HG03159 (cell line): ENCODE results near the gene FAM200A.
"Not testable (repeated sequence)": the region's sequence is repeated elsewhere in the genome, so short reads cannot be mapped to it uniquely, and the experiment has no call there.

Experiments used
- ATAC-seq: cut with Tn5 transposase; IDR thresholded peaks from one replicate; pipeline ENCODE4 v1.9.1; 2021; ENCODE audit warnings: mild to moderate bottlenecking, moderate library complexity; ENCODE audit not compliant: unreplicated experiment

FAM200A gene

DNA sequence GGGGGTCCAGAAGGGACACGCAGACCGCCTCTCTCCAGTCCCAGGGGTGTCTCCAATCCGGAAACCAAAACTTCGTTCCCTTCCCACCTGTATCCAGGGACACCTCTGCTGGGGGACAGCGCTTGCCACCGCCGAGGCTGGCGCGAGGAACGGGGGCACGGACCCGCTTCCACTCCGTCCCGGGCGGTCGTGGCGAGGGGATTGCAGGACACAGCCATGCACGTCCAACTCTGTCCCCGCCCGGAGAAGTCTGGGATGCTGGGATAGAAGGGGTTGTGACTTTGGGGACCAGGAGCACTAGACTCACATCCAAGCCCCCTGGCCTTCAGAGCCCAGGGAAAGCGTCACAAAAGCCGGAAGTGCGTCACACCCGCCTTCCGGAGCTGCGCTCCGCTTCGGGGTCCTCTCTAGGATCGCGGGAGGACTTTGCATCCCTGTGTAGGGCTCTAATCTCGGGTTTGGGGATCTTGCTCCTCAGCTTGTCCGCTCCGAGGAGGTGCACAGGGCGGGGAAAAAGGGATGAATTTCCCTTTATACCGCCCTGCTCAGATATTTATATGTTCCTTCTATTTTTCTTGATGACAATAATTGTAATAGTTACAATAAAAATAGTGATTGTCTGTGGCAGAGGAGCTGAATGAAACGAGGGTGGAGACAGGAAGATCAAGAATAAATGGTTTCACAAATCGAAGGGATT lies at the start of gene FAM200A:
TSS of gene FAM200A (minus strand) at position 348 of the 697 bp plus-strand sequence. CDS start 3,707 bp downstream, outside the sequence.
- peak; percentile 83 for ATAC-seq

DNA sequence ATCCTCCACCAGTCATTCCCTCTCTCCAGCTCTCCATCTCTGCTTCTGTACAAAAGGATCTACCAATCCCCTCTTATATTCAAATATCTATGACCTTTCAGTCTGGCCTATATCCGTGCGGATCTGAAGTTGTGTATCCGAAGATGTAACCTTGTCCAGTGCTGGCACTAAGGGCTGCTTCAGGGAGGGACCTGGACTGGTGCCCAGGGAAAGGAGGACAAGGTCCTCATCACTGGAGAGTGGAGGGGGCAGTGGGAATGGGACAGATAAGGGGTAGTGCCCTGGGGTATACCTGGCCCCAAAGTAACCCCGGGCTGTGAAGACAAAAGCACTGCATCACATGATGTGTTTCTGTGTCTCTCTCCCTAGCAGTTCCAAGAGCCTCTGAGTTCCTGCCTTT lies 47.9 kb upstream of the FAM200A start:
- ATAC-seq: no peak

DNA sequence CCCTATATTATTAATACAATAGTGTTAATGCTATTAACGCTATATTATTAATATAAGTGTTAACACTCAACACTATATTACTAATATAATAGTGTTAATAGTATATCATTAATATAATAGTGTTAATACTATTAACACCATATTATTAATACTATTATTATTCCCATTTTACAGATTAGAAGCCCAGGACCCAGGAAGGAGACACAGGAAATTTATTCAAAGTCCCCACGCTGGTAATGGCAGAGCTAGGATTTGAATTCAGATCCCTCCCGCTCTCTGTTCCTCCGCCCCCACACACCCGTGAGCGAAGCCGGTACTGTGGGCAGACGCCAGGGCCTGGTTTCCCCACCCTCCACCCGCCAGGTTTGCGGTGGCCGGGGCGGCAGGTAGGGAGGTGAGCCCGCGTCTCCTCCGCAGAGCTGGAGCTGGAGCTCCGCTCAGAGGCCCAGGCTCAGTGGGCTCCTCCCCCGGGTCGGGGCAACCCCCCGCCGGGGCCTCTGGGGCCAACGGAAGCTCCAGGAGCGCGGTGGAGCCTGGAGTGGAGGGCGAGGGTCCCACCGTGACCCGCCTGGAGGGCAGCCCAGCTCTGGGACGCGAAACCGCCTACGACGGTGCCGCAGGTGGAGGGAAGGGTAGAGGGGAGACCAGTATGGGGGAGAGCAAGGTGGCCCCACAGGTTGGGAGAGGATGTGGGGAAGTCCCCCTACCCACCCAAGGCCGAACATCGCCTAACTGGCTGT lies 46.0 kb upstream of the FAM200A start, which contains the start of gene TMEM225B:
TSS of gene TMEM225B (plus strand) at position 506 of the 740 bp plus-strand sequence. CDS start 6,122 bp downstream, outside the sequence.
- no peak for ATAC-seq

DNA sequence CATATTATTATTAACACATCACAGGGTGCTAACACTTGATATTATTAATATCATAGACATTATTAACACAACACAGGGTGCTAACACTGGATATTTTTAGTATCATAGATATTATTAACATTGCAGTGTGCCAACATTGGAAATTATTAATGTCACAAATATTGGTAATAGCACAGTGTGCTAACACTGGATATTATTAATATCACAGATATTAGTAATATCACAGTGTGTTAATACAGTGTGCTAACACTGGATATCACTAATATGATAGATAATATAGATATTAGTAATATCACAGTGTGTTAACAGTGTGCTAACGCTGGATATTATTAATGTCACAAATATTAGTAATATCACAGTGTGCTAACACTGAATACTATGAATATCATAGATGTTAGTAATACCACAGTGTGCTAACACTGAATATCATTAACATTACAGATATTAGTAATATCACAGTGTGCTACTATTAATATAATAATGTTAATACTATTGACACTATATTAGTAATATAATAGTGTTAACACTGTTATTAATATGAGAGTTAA lies 44.6 kb upstream of the FAM200A start:
- ATAC-seq: no peak

DNA sequence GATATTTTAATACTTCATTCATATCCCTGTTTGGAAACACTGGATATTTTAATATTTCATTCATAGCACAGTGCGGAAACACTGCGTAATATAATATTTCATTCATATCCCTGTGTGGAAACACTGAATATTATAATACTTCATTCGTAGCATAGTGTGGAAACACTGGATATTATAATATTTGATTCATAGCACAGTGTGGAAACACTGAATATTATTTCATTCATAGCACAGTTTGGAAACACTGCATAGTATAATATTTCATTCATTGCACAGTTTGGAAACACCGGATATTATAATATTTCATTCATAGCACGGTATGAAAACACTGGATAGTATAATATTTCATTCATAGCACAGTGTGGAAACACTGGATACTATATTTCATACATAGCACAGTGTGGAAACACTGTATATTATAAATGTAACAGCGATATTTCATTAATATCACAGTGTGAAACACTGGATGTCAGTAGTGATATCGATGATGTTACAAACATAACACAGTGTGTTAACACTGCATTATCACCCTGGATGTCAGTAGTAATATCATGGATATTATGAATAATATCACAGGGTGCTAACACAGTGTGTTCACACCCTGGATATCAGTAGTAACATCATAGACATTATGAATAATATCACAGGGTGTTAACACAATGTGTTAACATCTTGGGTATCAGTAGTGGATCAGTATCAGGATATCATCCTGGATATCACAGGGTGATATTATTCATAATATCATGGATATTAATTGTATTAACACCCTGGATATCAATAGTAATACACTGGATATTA lies 43.2 kb upstream of the FAM200A start:
- ATAC-seq: no peak

DNA sequence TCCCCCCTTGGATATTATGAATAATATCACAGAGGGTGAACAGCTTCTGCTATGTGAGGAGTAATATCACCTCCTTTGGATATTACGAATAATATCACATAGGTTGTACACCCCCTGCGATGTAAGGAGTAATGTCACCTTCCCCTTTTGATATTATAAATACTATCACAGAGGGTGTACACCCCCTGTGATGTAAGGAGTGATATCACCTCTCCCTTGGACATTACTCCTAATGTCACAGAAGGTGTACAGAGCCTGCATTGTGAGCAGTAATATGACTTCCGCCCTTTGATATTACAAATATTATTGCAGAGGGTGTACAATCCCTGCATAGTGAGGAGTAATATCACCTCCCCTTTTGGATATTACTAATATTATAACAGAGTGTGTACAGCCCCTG lies 37.0 kb upstream of the FAM200A start:
- no peak for ATAC-seq

DNA sequence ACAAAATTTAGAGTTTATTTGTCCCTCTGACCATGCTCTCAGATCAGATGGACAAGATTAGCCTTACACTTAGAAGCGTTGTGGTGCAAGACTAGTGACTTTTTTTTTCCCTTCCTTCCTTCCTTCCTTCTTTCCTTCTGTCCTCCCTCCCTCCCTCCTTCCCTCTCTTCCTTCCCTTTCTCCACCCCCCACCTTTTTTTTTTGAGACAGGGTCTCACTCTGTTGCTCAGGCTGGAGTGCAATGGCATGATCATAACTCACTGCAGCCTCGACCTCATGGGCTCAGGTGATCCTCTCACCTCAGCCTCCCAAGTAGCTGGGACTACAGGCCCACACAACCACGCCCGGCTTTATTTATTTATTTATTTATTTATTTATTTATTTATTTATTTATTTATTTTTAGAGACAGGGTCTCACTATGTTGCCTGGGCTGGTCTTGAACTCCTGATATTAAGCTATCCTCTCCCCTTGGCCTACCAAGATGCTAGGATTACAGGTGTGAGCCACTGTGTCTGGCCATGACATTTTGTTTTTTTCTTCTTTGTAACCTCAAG lies 28.9 kb upstream of the FAM200A start:
- not testable (repeated sequence) for ATAC-seq

DNA sequence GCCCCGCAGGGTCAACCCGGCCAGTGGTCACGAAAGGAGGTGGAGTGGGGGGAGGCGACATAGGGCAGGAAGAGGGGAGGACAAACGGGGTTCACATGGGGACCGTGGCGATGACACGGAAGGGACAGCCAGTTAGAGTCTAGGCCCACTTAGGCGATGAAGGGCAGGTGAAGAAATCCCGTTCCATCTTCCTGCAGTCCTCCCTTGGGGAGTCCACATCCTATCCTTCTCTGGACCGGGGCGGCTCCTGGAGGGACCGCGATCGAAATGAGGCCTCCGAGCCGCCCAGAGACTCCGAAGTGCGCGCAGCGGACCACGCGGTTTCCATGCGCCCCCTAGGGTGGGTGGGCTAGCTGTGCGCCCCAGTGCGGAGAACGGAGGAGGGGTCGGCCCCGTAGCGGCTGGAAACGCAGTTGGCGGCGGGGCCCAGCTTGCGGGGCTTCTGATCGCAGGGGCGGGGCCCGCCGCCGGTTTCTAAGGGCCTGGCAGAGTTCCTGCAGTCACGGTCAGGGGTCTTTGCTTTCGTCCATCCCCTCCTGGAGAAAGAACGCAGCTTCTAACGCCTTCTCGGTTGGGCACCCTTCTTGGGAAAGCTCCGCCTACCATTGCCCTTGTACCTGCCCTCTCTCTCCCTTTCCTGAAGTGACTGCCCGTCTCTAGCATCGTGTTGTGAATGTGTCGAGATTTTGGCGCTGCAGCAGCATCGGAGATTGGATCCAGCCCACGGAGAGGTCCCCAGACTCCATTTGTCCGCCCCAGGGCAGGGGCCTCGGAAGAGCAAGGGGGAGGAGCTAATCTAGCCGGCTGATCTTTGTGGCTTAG lies 28.3 kb upstream of the FAM200A start:
- no peak for ATAC-seq

DNA sequence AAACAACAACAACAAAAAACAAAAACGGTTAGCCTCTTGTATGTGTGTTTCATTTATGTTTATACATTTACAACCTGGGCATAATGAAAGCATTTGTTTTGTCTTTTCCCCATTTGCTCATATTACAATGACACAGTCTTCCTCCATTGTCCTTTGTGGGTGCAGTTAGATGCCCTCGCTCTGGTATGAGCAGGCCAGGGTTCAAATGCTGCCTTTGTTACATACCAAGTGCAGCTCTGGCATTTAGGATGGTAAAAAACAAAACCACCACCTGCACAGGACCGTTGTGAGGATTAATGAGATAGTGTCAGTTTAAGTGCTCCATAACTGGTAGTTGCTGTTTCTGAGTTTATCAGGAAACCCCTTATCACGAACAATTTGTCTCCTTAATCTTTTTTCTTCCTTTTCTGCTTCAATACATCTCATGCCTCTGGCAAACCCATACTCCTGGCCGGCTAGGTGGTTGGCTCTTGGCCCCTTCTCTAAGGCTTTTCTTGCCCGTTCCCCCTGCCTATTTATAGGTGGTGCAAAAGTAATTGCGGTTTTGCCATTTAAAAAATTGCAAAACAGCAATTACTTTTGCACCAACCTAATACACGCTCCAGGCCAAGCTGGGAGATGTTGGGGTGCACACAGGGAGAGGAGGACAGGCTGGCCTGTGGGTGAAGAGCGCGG lies 27.5 kb upstream of the FAM200A start:
- no peak for ATAC-seq

DNA sequence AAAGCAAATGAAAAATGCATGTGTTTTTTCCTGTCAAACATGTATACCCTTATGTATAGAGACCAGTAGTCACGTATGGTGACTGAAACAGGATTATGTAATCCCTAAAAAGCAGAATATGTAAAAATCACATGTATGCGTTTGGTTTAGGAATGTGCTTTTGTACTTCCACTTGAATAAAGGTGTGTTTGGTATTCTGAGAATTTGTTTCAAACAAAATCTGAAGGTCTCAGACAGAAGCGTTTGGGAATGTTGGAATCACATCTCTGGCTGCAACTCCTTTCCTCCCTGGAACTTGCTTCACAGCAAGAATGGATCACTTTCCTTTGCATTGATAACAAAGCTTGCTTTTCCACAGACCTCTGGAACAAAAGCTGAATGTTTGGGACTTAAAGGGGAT lies 24.3 kb upstream of the FAM200A start:
- ATAC-seq: no peak

DNA sequence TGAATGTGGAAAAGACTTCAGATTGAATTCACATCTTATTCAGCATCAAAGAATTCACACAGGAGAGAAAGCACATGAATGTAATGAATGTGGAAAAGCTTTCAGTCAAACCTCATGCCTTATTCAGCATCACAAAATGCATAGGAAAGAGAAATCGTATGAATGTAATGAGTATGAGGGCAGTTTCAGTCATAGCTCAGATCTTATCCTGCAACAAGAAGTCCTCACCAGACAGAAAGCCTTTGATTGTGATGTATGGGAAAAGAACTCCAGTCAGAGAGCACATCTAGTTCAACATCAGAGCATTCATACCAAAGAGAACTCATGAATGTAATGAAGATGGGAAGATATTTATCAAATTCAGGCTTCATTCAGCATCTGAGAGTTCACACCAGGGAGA lies 21.3 kb upstream of the FAM200A start:
- ATAC-seq: no peak

DNA sequence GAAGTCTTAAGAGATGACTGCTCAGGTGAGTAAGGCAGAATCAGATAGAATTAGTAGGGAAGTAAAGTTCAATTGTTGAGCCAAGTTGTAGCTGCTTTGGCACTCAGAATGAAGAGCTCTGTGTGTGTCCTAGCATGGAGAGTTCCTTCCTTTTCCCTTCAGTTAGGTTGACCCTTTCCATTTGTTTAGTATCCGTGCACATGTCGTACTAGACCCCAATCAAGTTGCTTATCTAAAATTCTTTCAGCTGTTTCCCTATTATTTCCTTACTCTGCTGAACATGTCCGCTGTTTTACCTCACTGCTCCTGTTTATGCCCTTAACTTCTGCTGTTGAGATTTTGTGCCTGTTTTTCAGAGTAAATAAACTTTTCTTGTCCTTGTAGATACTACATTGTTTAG lies 19.9 kb upstream of the FAM200A start:
- no peak for ATAC-seq

DNA sequence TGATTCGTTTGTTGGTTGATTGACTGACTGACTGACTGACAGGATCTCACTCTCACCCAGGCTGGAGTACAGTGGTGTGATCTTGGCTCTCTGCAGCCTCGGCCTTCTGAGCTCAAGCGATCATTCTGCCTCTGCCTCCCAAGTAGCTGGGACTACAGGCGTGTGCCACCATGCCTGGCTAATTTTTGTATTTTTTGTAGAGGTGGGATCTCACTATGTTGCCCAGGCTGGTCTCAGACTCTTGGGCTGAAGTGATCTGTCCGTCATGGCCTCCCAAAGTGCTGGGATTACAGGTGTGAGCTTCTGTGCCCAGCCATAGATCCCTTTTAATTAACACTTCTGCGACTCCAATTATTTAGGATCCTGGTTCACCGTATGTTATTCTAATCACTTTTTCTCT lies 16.9 kb upstream of the FAM200A start:
- not testable (repeated sequence) for ATAC-seq

DNA sequence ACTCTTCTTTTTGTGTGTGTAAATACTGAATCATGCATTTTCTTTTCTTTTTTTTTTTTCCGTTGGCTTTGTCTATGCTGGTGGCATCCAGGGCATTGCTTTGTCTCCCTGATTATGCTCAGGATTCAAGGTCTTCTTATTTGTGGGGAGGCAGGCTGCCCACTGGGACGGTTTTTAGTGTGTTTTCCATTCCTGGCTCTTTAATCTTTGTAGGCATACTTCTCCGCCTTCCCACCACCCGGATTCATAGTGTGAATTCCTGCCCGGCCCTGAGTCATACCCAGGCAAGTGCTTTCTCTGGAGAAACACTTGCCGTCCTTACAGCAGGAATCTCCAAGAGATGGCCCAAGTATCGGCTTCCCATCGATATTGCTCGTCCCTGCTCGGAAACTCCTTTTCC lies 11.7 kb upstream of the FAM200A start:
- ATAC-seq: no peak

DNA sequence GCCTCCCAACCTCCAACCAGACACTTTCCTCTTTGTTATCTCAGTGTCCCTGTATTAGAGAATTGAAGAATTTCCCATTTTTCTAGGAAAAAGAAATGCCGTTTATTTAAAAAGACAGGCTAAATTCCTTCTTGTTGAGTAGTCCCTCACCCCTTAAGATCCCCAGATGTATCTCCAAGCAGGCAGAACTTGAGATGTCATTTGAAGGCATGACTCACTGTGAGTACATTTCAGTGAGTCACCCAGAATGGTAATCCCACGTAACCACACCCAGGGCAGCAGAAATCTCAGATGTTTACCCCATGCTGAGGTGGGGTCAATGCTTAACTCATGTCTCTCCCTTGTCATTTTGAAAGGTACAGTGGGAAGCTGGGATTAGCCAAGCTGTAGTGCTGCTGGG lies 10.9 kb upstream of the FAM200A start:
- ATAC-seq: no peak

DNA sequence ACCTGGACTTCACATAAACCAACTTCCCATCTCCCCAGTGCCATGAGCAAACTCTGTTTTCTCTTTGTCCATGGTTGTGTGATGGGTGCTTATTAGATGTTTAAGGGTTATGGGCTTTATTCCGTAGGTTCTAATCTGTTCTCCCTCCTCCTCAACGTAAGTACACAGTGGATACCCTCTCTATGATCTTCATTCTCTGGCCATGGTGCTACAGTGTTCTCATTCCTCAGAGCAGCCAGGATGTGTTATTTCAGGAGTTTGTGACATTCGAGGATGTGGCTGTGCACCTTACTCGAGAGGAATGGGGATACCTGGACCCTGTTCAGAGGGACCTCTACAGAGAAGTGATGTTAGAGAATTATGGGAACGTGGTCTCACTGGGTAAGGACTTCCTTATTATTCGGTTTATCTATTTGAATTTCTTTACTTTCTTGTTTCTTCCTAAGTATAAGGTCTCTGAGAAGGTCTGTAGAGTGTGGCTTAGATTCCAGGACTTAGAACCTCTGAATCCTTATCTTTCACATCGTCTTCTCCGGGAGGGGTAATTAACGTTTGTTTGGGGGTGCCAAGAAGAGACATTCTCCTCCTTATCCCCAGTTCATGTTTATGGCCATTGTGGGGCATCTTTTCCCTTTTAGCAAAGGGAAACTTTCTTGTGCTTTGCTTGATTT lies 10.3 kb upstream of the FAM200A start:
- no peak for ATAC-seq

DNA sequence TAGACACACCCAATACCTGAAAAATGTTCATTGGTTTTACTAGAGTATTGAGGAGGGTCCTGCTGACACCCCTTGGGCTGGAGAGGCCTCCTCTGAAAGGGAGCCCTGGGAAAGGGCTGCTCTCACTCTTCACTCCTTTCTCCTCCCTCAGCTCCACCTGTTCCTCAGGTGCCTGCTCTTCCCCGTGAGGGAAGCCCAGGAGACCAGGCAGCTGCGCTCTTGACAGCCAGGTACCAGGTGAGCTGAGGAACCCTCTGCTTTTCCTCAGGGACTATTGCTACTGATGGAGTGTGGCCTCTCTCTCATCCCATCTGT lies 9.8 kb upstream of the FAM200A start:
- no peak for ATAC-seq

DNA sequence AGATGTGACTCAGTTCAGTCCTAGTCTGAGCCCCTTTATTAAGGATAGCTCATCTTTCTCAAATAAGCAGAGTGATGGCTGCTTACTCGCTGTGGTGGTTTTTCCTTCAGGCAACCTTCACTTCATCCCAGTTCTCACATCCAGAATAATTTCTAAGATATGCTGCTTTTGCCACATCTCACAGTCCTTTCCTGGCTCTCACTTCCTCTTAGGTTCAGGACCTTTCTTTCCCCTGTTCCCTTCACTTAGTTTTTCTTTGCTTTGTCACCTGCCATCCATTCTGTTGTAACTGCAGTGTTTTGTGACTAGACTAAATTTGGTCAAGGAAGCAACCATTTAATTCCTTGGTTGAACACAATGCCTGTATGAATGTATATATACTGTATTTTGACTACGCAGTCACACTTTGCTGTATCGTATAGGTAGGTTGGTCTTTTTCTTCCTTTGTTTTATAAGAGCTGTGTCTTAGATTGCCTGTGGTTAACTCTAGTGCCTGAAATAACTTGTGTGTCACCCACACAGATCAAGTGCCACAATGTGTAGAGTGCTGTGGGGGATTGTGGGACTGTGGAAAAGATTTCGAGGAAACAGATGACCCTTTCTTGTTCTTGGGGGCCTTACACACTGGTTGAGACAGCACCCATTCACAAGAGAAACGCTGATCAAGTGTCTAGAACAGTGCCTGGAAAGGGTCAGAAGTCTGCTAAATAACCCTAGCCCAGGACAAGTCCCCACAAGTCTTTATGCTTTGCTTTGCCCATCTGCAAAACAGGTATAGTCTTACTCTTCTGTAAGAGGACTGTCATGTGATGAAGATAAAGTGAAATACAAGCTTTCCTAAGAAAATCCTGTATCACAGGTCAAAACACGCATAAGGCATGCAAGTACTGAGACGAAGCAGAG lies 9.2 kb upstream of the FAM200A start:
- ATAC-seq: no peak
